GM18951 (cell line): ENCODE data around the gene ARR3.
"Not testable (repeated sequence)": the region's sequence is repeated elsewhere in the genome, so short reads cannot be mapped to it uniquely, and the experiment has no call there.

Source experiments
- POLR2A ChIP-seq: IDR thresholded peaks from 4 replicates; pipeline ENCODE4 v1.6.1; 2011; ENCODE audit warnings: mild to moderate bottlenecking; ENCODE audit not compliant: insufficient read length, insufficient read depth; ENCODE audit errors: extremely low read depth
- in situ Hi-C: fragments of 300-500 bp; cut with MboI; formaldehyde crosslinking; loops from one replicate; pipeline ENCODE4 v1.12.0; 2022; ENCODE audit warnings: low sequenced_read_pairs, mixed read lengths, inconsistent platforms; ENCODE audit not compliant: unreplicated experiment

Gene ARR3

DNA sequence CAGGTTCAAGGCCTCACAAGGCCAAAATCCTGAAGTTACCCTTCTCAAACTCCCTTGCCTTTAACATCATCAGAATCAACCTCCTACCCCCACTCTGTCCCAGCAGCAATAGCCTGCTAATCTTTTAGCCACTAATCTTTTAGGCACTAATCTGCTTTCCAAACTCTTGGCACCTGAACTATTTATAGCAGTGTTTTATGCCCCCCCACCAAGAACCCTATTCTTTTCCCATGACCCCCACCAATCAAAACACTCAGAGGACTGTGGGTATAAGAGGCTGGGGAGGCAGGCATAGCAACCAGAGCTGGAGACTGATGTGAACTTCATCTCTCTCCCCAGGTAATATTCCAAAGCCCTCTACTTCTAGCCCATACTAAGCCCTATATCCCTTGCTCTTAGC, at the start of gene ARR3:
Gene ARR3 (plus strand): TSS at position 301 of the 400 bp plus-strand sequence. CDS start 1,052 bp downstream, outside the sequence.
- in situ Hi-C loops: no loop called here
- TF ChIP-seq POLR2A: no peak

DNA sequence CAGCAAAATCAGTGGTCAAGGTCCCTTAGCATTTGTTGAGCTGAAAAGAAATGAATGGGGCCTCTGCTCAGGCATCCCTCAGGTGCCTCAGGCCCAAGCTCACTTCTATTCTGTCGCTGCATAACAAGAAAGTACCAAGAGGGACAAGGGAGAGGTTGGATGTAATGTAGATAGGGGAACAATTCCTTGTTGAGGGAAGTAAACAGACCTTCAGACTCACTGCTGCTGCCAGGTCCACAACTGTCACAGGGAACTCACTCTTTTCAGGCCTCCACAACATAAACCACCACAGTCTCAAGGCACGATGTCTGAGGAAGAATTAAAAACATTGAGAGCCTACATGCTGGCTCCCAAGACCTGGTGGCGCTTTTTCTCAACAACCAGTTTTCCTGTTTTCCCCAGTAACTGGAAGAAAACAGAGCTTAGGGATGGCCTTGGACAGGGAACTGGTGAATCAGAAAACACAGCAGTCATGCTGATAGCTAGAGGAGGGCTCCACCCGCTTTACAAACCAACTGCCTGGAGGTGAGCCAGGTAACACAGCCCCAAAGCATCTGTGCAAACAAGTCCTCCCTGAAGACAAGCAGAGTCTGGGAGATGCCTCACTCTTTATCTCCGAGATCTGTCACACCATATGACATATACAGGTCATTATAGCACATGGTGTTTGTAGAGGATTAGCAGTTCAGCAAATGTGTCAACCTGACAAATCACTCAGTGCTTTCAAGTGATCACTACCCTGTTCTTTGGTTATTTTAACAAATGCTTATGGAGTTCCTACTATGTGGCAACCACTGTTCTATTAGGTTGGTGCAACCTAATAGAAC, 48.0 kb upstream of the ARR3 start:
- TF ChIP-seq POLR2A: no peak

GRCh38 chrX:70226048-70226447, 42.1 kb upstream of the ARR3 start:
- TF ChIP-seq POLR2A: no peak
- in situ Hi-C loops: no loop called here

More for the DNA sequence above, 48.0 kb upstream of the ARR3 start:
- in situ Hi-C loops: no loop called here

DNA sequence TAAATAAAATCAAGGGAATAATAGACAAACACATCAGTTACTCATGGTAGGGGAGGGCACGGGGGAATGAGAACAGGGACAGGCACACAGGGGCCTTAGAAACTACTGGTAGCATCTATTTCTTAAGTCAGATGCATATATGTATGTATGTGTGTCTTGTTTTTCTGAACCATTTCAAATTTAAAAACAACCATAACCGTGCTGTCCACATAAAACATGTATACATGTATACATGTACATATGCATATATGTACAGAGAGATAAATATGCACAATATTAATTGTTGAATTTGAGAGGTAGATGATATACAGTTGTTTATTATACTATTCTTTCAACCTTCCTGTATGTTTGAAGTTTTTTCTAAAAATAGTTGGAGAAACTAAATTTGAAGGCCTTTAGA, 41.4 kb upstream of the ARR3 start:
- no peak for TF ChIP-seq POLR2A
- in situ Hi-C loops: no loop called here

DNA sequence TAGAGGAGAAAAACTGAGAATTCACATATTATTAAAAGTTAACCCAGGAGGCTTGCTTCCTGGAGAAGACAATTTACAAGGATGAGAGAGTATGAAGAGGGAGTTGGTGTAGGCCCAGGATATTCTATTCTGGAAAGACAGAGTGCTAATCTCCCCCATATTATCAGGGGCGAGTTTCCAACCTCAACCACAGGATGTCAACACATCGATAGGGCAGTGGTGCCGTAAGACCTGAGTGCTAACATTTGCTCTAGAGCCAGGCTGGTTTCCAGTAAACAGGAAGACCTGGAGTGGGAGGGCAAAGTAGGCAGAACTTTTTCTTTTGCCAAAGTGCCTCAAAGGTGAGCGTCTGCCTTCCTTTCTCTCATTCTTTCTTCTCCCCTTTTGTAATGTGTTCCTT, 36.5 kb upstream of the ARR3 start:
- TF ChIP-seq POLR2A: no peak
- in situ Hi-C loops: no loop called here

DNA sequence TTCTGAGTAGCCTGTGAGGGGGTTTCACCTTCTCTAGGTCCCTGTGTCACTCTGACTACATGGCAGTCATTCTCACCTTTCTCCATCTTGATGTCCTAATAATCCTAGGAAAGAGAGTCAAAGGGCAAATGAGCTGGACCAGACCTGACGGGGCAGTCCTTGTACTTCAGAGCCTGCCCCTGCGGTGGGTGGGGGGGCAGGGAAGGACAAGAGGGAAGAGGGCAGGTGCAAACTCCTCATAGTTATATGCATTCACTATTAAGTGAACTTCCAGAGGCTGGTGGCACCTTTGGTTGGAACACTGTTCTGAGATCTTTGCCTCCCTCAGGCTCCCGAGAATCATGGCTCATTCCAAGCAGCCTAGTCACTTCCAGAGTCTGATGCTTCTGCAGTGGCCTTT, 33.8 kb upstream of the ARR3 start, which contains the start of gene AWAT1:
Gene AWAT1 (plus strand): TSS at position 301 of the 400 bp plus-strand sequence. CDS start 41 bp downstream, at position 342.
- TF ChIP-seq POLR2A: no peak
- in situ Hi-C loops: no loop called here

- no peak for TF ChIP-seq POLR2A
- in situ Hi-C loops: no loop called here
Observed at GRCh38 chrX:70240751-70241150, 27.4 kb upstream of the ARR3 start.

GRCh38 chrX:70241501-70241900, 26.6 kb upstream of the ARR3 start:
- in situ Hi-C loops: no loop called here
- TF ChIP-seq POLR2A: no peak

GRCh38 chrX:70243601-70244000, 24.5 kb upstream of the ARR3 start:
- in situ Hi-C loops: not testable (repeated sequence)

- TF ChIP-seq POLR2A: no peak
- in situ Hi-C loops: no loop called here
Observed at GRCh38 chrX:70244881-70245280, 23.3 kb upstream of the ARR3 start.

- no peak for TF ChIP-seq POLR2A
- in situ Hi-C loops: no loop called here
Observed at GRCh38 chrX:70247252-70247651, 20.9 kb upstream of the ARR3 start.

- in situ Hi-C loops: no loop called here
- no peak for TF ChIP-seq POLR2A
Observed at GRCh38 chrX:70252491-70252890, 15.6 kb upstream of the ARR3 start.

GRCh38 chrX:70253377-70254062, 14.6 kb upstream of the ARR3 start:
- no peak for TF ChIP-seq POLR2A
- in situ Hi-C loops: no loop called here

DNA sequence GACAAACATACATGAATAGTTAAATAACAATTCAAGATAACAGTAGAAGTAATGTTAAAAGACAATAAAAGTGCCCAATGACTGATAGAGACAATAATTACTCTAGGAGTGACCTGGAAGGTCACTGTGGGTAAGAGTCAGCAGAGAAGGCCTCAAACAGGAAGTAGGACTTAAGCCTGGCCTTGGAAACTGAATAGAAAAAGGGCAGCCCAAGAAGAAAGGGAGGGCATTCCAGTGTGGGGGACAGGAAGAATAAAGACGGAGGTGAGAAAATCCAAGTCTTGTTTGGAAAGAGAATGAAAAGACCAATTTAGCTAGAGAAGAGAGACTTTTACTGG, 14.1 kb upstream of the ARR3 start:
- TF ChIP-seq POLR2A: no peak
- in situ Hi-C loops: no loop called here
